Retina (tissue), 1 donor: ENCODE measurements around the gene STPG3.
"Not testable (repeated sequence)": the region's sequence is repeated elsewhere in the genome, so short reads cannot be mapped to it uniquely, and the experiment has no call there.

Experiments
- DNase-seq: peaks from one replicate; pipeline ENCODE4 v3.0.0-alpha.2; 2016

Gene STPG3

DNA sequence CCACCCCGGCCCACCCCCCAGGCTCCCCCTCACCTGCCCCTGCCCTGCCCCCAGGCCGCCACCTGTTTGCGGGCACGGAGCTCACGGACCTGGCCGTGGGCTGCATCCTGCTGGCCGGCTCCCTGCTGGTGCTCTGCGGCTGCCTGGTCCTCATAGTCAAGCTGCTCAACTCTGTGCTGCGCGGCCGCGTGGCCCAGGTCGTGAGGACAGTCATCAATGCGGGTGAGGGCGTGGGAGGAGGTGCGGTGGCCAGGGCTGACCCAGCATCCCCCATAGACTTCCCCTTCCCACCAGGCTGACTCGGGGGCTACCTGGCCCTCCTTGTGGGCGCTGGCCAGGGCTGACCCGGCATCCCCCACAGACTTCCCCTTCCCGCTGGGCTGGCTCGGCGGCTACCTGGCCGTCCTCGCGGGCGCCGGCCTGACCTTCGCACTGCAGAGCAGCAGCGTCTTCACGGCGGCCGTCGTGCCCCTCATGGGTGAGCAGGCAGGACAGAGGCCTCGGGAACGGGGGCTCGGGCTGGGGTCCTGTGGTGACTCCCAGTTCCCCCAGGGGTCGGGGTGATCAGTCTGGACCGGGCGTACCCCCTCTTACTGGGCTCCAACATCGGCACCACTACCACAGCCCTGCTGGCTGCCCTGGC is 16.9 kb upstream of the STPG3 start:
- no peak for DNase-seq

DNA sequence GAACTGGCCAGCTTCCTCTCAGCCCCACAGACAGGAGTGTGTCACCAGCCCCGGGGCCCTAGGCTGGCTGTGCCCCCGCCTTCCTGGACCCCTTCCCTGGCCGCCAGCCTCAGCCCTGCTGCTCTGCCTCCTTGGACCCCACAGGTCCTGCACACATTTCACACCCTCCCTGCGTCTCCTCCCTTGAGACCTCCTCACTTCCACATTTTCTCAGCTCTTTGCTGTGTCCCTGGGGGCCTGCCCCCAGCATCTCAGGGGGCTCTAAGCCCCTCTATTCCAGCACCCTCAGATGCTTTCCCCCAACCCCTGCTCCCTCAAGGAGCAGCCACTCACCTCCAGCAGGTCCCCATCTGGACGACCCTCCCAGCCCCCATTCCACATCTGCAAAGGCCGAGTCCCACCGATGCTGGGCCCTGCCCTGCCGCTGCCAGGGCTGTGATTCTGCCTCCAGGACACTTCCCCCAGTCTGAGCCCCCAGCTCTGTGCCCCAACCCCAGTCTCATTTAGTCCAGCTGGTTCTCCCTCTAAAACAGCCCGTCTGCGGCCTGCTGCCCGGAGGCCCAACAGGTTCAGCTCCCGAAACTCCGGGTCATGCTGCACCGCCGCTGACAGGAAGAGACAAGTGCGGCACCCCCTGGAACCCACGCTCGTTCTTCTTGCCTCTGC is 16.2 kb upstream of the STPG3 start:
- no peak for DNase-seq

DNA sequence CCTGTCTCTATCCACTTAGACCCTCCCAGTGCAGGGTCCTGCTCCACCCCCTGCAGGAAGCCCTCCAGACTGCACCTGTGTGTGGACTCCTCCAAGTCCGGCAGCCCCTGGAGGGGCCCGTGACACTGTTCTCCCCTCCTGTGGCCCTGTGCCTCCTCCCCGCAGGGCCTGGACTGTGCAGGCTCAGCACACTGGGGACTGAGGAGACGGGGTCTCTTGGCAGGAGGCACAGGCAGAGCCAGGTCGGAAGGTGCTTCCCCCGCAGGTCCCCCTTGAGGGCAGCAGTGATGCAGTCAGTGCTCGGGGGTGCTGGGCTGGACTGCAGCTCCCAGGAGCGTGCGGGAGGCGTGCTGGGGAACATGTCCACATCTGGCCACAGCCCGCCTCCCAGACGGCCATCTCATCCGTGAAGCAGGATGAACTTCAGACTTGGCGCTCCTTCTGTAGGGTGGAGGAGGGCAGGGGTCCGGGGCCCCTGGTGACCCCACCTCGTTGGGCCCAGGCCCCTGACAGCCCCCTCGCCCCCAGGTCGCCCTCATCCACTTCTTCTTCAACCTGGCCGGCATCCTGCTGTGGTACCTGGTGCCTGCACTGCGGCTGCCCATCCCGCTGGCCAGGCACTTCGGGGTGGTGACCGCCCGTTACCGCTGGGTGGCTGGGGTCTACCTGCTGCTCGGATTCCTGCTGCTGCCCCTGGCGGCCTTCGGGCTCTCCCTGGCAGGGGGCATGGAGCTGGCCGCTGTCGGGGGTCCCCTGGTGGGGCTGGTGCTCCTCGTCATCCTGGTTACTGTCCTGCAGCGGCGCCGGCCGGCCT is 15.5 kb upstream of the STPG3 start:
- DNase-seq: no peak

DNA sequence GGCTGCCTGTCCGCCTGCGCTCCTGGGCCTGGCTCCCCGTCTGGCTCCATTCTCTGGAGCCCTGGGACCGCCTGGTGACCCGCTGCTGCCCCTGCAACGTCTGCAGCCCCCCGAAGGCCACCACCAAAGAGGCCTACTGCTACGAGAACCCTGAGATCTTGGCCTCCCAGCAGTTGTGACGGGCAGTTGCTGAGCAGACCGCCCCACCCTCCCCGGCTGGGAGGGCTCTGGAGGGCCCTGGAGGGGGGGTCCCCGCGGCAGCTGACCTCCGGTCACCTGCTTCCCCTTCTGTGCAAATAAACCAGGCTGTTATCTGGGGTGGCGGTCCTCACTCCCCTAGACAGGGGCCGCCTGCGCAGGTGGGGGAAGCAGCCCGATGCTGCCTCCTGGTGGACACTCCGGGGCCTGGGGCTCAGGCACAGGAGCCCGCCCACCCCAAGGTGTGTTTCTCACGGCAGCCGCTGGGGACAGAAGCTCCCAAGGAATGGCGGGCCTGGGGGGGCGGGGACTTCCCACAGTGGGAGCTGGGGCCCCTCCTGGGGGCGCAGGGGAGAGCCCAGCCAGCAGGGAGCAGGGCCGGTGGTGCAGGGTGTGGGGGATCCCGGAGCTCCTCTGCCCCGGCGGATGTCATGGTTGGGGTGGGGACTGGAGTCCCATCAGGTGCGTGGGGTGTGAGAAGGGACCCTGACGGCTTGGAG is 14.7 kb upstream of the STPG3 start:
- peak; percentile 93 for DNase-seq

DNA sequence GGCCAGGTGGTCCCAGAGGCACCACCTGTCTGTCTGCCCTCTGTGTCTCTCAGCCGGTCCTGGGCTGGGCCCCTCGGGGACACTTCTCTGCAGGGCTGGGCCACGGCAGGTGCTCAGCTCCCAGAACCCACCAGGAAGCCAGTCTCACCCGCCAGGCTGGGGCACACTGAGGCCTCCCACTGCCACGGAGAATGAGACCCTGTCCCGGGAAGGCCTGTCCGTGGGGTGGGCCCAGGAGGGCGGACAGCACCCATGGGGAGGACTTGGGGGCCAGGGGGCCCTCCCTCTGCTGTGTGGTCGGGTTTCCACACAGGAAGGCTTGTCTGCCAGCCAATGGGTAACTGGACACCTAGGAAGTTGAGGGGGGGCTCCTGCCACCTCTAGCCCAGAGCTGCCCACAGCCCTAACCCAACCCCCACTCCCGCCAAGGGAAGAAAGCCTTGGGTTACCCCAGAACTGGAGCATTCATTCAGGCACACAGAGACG is 14.1 kb upstream of the STPG3 start:
- DNase-seq: no peak

DNA sequence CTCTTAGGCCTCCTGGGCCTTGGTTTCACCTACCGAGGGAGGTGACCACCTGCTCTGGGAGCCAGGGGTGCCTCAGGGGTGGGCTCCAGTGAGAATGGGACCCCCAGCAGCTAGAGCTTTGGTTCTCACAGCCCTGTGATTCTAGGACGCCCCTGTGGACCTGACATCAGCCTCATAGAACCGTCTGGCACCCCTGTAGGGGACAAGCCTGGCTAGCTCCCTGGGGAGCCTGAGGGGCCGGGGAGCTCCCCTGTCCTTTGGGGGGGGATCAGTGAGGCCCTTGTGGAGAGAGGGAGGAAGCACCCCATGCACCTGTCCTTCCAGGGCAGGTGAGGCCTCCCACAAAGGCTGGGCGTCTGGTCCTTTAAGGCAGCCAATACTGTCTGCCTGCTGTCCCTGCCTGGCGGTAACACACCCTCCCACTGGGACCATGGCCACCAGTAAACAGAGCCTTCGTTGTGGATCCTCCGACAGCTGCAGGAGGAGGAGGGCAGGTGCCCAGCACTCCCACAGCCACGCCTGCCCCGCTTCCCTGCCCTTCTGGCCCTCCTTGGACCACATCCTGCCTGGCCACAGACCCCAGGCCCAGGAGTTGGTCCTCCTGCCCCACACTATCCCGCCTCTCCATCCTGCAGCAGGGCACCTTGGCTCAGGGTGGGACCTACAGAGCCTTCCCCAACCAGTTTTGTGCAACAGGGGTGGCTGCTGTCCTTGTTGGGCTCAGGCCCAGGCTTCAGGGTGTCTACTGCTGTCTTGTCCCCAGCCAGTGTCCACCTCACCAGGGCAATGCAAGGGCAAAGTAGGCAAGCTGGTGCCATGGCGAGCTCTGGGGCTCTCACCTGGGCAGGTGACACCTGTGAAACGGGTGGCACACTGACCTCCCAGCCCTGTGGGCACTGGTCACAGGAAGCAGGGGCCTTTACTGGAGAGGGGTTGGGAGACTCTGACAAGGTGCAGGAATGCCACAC is 13.0 kb upstream of the STPG3 start:
- DNase-seq: no peak

DNA sequence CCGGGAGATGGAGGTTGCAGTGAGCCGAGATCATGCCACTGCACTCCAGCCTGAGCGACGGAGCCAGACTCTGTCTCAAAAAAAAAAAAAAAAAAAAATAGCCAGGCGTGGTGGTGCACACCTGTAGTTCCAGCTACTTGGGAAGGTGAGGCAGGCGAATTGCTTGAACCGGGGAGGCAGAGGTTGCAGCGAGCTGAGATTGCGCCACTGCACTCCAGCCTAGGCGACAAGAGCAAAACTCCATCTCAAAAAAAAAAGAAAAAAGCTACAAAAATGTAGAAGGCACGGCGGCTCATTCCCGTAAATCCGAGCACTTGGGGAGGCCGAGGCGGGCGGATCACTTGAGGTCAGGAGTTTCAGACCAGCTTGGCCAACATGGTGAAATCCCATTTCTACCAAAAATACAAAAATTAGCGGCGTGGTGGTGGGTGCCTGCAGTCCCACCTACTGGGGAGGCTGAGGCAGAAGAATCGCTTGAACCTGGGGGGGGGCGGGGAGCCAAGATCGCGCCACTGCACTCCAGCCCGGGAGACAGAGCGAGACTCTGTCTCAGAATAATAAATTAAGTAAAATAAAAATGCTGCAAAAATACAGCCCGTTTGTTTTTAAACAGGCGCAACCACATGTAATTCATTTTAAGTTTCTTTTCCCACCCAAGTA is 11.4 kb upstream of the STPG3 start:
- not testable (repeated sequence) for DNase-seq

DNA sequence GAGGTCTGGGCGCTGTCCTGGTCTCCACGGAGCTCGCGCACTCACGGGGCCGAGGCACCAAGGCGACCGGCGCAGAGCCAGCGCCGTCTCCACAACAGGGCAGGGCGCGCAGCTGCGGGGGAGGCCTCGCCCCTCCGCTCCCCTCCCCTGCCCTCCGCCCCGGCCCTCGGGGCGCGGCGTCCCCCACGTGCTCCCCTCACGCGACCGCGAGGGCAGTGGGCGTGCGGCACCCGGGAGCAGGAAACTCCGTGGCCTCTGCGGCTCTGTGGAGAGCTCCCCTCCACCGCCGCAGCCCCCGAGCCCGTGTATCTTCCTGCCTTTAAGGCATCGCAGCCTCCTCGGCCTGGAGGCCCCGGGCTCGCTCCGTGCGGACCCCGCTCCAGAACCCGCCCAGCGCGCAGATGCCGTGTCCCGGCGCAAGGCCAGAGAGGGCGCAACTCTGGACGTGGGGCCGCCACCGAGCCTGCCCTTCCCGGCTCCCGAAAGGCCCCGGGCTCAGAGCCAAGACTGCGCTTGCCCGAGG is 10.7 kb upstream of the STPG3 start:
- DNase-seq: no peak

DNA sequence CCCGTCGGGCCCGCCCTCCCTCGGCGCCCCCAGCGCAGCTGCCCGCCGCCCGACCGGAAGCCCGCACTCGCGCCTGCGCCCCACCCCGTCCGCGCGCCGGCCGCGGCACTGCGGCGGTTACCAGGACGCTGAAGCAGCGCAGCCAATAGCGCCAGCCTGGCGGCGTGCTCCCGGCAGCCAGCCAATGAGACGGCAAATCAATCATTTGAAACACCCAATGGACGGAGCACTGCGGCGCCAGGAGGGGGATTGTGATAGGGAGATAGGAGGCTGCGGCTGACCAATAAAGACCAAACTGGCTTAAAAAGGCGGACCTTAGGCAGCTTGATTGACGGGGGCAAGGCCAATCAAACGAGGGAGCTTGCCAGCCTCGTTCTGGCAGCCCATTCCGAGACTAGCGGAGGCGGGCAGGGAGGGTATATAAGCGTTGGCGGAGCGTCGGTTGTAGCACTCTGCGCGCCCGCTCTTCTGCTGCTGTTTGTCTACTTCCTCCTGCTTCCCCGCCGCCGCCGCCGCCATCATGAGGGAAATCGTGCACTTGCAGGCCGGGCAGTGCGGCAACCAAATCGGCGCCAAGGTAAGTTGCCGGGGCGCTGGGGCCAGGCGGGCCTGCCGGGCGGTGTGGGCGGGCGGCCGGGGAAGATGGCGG is 10.1 kb upstream of the STPG3 start, which contains the start of gene TUBB4B:
TSS of gene TUBB4B (plus strand) at position 447 of the 649 bp plus-strand sequence. CDS start at position 521, 74 bp downstream.
- DNase-seq: peak; percentile 99

DNA sequence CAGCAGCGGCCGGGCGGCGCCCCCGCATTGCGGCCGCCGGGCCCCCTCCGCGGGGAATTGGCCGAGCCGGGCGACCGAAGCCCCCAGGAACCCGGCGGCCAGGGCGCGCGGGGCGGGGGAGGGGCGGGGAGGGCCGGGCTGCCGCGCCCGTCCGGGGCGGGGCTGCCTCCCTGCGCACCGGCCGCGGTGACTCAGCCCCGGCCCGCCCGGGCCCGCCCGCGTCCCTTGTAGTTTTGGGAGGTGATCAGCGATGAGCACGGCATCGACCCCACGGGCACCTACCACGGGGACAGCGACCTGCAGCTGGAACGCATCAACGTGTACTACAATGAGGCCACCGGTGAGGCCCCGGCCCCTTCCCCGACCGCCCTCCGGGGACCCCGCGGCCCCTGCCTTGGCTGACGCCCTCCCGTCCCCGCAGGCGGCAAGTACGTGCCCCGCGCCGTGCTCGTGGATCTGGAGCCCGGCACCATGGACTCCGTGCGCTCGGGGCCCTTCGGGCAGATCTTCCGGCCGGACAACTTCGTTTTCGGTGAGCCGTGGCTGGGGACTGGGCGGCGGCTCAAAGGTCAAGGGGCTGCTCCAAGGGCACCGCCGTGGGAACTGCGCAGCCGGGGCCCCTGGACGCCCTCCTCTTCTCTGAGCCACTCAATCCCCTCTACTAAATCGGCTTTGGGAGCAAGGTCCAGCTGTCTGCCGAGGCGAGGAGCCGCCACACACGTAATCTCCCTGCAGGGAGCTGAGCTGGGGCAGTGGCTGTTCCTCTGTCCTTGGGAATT is 9.4 kb upstream of the STPG3 start:
- peak; percentile 66 for DNase-seq

DNA sequence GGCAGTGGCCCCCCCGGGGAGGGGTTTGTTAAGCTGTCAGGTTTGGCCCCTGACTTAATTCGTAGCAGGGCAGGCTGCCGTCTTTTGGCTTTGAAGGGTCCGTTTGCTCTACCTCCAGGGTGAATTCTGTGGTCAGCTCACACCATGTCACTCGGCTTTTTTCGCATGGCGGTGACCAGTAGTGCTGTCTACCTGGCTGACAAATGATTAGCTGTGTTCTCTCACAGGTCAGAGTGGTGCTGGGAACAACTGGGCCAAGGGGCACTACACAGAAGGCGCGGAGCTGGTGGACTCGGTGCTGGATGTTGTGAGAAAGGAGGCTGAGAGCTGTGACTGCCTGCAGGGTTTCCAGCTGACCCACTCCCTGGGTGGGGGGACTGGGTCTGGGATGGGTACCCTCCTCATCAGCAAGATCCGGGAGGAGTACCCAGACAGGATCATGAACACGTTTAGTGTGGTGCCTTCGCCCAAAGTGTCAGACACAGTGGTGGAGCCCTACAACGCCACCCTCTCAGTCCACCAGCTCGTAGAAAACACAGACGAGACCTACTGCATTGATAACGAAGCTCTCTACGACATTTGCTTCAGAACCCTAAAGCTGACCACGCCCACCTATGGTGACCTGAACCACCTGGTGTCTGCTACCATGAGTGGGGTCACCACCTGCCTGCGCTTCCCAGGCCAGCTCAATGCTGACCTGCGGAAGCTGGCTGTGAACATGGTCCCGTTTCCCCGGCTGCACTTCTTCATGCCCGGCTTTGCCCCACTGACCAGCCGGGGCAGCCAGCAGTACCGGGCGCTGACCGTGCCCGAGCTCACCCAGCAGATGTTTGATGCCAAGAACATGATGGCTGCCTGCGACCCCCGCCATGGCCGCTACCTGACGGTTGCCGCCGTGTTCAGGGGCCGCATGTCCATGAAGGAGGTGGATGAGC is 8.6 kb upstream of the STPG3 start:
- no peak for DNase-seq

DNA sequence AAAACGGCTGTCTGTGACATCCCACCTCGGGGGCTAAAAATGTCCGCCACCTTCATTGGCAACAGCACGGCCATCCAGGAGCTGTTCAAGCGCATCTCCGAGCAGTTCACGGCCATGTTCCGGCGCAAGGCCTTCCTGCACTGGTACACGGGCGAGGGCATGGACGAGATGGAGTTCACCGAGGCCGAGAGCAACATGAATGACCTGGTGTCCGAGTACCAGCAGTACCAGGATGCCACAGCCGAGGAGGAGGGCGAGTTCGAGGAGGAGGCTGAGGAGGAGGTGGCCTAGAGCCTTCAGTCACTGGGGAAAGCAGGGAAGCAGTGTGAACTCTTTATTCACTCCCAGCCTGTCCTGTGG is 7.8 kb upstream of the STPG3 start:
- DNase-seq: not testable (repeated sequence)

DNA sequence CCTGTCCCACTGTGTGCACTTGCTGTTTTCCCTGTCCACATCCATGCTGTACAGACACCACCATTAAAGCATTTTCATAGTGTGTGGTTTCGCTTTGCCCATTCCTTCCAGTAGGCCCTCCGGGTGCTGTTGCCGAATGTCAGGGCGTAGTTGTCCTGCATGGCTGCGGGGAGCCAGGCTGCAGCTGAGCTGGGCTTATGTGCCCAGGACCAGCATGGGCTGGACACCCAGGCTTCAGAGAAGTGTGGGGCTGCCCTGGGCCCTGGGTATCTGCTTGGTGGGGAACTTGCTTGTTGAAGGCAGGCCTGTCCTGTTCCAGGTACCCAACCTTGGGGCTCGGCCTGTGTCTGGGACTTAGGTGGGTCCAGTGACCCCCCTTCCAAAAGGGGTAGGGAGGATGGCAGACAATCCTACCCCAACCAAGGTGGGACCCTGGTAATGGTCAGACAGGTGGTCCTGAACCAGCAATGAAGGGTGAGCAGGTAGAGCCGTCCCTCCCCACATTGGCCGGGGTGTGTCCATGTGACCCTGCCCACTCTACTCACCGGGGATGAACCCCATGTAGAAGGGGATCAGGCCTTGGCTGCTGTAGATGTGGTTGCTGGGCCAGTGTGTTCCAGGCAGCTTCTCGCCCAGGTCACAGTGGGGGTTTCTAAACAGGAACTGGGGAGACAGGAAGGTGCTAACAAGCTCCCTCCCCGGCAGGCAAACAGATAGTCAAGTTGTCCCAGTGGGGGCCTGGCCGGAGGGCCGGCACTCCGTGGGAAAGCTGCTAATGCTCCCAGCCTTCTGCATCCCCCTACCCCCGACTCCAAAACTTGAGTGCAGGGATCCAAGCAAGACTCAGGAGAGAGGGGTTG is 7.2 kb upstream of the STPG3 start:
- DNase-seq: no peak

DNA sequence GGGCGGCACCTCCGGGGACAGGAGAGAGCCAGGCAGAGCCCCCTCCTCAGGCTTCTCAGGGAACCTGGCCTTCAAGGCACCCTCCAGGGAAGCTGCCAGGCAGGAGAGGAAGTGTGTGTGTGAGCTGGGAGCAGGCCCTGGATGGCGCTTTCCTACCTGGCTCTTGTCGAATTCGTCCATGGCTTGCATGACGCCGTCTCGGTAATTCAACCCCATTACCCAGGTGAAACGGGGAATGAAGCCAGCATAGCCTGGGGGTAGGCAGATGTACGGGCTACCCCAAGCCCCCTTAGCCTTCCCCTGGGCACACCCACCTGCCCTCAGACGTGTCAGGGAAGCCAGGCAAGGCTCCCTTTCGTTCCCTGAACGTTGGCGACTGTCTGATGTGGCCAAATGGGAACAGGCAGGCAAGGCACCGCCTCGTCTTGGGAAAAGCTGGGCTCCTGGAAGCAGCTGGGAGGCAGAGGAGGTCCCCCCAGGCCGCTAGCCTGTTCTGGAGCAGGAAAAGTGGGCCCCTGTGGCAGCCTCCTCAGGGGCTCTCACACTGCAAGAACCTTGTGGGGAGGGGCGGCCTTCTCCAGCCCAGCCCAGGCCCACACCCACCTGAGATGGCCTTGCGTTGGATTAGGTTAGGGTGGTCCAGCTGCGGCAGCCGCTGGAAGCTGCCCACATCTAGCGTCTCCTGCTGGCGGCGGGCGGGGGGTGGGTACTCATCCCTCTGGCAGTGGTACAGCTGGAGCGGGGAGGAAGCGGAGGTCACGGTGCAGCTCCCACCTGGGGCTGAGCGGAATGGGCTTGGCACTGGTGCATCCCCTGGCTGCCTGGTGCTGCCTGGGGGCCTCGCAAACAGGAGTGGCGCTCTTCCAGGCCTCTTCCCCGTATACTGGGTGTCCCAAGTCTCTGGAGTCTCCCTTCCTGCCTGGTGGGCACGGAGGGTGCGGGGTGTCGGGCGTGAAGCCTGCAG is 6.3 kb upstream of the STPG3 start:
- DNase-seq: peak; percentile 35

DNA sequence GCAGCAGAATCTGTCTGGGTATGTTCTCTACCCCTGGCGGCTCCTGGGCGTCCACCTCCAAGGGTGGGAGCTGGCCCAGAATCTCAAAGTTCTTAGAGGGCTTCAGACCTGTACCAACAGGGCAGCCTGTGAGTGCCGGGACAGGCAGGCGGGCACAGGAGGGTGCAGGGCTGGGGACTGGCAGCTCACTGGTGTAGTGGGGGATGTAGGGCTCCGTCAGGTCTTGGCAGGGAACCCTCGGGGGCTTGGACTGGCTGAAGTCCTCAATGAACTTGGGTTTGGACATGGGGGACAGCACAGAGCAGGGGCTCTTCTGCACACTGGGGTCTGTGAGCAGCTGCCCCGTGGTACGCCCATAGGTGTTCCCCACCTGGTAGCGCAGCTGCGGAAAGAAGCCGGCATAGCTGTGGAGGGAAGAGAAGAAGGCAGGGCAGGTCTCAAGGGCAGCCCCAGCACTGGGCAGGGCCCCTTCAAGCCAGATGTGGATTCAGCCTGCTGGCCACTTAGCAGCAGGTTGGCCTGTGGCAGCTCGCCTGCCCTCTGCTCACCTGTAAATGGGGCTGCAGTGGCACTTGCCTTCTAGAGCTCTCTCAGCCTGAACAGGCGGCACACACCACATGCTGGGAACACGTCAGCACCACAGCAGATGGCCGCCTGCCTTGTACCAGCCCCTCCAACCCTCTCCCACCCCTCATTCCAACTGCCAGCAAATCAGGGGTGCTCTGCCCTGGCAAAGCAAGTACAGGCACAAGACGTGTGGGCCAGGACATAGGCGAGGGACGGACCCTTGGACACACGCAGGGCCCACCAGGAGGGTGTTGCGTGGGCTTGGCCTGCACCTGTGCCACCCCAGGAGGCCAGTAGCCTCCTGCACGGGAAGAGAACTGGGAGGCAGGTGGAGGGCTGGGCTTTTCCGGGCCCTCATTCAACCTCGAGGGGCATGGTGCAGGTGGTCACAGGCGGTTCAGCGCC is 5.3 kb upstream of the STPG3 start:
- no peak for DNase-seq
